IPS-20b (cell line): ENCODE results near the gene CACNA1F.

Source experiments
- H3K27ac ChIP-seq: one replicate; pipeline ENCODE4 v1.5.1; 2013; ENCODE audit warnings: low read length
- H3K27me3 ChIP-seq: 2 replicates; pipeline ENCODE4 v1.6.1; 2013; ENCODE audit warnings: mild to moderate bottlenecking, low read length, inconsistent platforms; ENCODE audit not compliant: insufficient read depth
- H3K36me3 ChIP-seq: 2 replicates; pipeline ENCODE4 v1.6.1; 2013; ENCODE audit warnings: low read depth, mild to moderate bottlenecking, inconsistent platforms, low read length, moderate library complexity; ENCODE audit not compliant: insufficient read depth
- H3K4me1 ChIP-seq: 2 replicates; pipeline ENCODE4 v1.6.1; 2013; ENCODE audit warnings: mild to moderate bottlenecking, control low read depth, inconsistent platforms, low read length, moderate library complexity; ENCODE audit not compliant: insufficient read depth
- H3K4me3 ChIP-seq: 2 replicates; pipeline ENCODE4 v1.5.1; 2013; ENCODE audit warnings: mild to moderate bottlenecking, low read length, inconsistent platforms
- H3K9ac ChIP-seq: 2 replicates; pipeline ENCODE4 v1.6.1; 2013; ENCODE audit warnings: low read depth, mild to moderate bottlenecking, inconsistent platforms, low read length, moderate library complexity
- H3K9me3 ChIP-seq: 2 replicates; pipeline ENCODE4 v1.6.1; 2013; ENCODE audit warnings: mild to moderate bottlenecking, low read depth, low read length, inconsistent platforms; ENCODE audit not compliant: insufficient read depth

The CACNA1F gene

DNA sequence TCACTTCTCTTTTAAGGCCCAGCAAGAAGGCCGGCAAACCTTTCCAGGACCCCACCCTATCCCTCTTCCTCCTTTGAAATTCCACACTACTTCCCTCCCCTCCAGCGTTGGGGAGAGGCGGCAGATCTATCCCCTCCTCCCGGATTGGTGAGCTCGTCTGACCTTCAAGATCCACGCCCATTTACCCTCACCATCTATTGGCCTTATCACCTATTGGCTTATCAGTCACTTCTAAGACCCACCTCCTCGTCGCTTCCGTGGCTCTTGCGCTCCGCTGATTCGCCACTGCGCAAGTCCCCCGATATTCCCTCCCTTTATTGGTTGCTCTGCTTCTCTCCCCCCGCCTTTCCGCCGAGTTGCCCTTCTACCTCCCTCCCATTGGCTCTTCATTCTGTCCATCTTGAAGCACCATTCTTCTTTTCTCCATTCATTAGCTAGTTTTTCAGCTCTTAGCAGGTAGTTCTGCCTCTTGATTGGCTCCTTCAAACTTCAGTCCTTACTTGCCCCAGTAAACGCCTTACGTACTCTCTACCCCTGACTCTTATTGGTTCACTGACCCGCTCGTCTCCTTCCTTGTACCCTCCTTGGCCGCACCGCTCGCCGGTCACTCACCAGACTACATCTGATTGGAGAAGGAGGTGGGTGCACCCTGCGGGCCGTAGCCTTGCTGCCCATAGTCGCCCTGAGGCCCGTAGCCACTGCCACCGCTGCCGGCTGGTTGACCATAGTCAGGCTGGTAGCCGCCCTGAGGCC is 42.1 kb downstream of the CACNA1F start:
- no peak overlapping the region for H3K27ac ChIP-seq
- no peaks in the 10 kb centered on the region for H3K36me3 ChIP-seq
- peak overlapping the region; percentile 84 for H3K4me3 ChIP-seq
- no peaks in the 10 kb centered on the region; the same call in 1 of the 2 replicates for H3K4me1 ChIP-seq
- H3K9me3 ChIP-seq, result no peaks in the 10 kb centered on the region
- peak overlapping the region; percentile 80; the same call in 1 of the 2 replicates for H3K9ac ChIP-seq
- H3K27me3 ChIP-seq, result no peaks in the 10 kb centered on the region

DNA sequence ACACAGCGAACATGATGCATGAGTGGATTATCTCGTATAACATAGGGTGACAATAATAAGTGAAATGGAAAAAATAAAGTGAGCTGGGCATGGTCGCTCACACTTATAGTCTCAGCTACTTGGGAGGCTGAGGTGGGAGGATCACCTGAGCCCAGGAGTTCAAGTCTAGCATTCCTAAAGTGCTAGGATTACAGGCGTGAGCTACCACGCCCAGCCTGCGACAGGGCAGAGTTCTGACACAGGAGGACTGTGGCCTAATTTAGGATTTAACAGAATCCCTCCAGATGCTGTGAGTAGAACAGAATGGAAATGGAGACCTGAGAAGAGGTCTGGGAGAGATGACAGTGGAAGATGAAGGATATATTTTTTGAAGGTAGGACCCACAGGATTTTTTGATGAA is 43.5 kb downstream of the CACNA1F start:
- Histone ChIP-seq H3K9ac (no peak overlapping the region), H3K27me3 (no peaks in the 10 kb centered on the region), H3K4me1 (no peaks in the 10 kb centered on the region; the same call in 1 of the 2 replicates), H3K4me3 (no peak overlapping the region), H3K36me3 (no peaks in the 10 kb centered on the region), H3K9me3 (no peaks in the 10 kb centered on the region), H3K27ac (no peak overlapping the region)

DNA sequence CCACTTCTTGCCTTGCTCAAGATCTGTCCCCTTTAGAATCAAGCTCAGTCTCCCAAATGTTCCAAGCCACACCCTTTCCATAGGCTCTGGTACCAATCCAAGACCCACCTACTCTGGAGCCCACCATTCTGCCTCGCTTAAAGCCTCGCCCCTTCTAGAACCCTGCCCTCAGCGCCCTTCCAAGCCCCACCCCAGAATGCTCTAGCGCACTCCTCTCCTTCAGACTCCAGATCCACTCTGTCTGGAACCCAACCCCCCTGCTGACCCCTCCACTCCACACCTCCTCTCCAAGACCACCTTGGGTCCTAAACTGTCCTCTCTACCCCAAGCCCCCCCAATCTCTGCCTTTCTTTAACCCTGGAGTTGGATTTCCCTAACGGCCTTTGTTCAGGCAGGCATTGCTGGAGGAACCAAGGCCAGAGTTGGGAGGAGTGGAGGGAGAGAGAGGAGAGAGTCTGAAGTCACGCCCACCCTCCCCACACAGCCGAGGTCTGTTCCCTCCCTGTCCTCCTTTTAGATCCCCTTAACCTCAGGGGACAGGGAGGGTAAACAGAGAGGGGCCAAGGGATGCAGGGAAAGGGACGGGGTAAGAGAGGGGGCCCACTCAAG is 44.6 kb downstream of the CACNA1F start:
- H3K9ac ChIP-seq, result no peak overlapping the region
- H3K27ac ChIP-seq, result no peak overlapping the region
- H3K4me3 ChIP-seq, result no peak overlapping the region
- H3K27me3 ChIP-seq, result no peaks in the 10 kb centered on the region
- no peaks in the 10 kb centered on the region for H3K9me3 ChIP-seq
- no peaks in the 10 kb centered on the region for H3K36me3 ChIP-seq
- no peaks in the 10 kb centered on the region; the same call in 1 of the 2 replicates for H3K4me1 ChIP-seq

DNA sequence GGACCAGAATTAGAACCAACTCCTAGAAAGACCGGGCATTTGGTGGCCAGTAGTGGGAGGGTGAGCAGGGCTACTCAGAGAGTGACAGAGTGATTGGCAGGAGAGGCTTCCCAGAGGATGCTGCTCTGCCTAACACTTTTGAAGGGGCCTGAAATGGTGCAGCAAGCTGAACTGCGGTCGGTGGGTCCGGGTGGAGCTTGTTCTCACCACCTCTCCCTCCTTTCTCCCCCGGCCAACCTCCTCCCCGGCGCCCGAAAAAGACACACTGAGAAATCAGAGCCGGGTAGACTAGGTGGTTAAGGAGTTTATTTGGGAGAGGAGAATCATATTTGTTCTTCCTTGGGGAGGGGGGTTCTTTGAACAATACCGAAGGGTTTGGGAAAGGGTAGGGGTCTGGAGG is 45.6 kb downstream of the CACNA1F start:
- Histone ChIP-seq H3K4me1 (no peaks in the 10 kb centered on the region; the same call in 1 of the 2 replicates), H3K9me3 (no peaks in the 10 kb centered on the region), H3K4me3 (peak overlapping the region; percentile 61; the same call in 1 of the 2 replicates), H3K9ac (peak overlapping the region; percentile 27; the same call in 1 of the 2 replicates), H3K27ac (no peak overlapping the region), H3K27me3 (no peaks in the 10 kb centered on the region), H3K36me3 (no peaks in the 10 kb centered on the region)

DNA sequence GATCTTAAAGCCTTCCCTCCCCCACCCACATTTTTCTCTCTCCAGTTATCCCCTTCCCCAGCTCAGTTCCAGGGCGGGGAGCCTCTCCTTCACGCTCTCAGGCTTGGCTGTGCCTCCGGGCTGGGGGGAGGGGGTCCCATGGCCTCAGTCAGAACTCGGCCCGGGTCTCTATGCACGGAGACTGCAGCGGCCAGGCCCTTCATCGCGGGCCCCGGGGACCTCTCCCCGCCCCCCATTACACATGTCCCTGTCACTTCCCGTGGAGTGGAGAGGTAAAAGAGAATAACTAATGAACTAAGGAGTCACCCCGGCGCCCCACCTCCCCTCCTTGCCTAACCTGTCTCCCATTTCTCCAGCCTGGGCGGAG is 46.1 kb downstream of the CACNA1F start:
- no peaks in the 10 kb centered on the region for H3K27me3 ChIP-seq
- no peaks in the 10 kb centered on the region; the same call in 1 of the 2 replicates for H3K4me1 ChIP-seq
- H3K36me3 ChIP-seq, result no peaks in the 10 kb centered on the region
- H3K4me3 ChIP-seq, result peak overlapping the region; percentile 61
- H3K9me3 ChIP-seq, result no peaks in the 10 kb centered on the region
- peak overlapping the region; percentile 27; the same call in 1 of the 2 replicates for H3K9ac ChIP-seq
- H3K27ac ChIP-seq, result no peak overlapping the region

DNA sequence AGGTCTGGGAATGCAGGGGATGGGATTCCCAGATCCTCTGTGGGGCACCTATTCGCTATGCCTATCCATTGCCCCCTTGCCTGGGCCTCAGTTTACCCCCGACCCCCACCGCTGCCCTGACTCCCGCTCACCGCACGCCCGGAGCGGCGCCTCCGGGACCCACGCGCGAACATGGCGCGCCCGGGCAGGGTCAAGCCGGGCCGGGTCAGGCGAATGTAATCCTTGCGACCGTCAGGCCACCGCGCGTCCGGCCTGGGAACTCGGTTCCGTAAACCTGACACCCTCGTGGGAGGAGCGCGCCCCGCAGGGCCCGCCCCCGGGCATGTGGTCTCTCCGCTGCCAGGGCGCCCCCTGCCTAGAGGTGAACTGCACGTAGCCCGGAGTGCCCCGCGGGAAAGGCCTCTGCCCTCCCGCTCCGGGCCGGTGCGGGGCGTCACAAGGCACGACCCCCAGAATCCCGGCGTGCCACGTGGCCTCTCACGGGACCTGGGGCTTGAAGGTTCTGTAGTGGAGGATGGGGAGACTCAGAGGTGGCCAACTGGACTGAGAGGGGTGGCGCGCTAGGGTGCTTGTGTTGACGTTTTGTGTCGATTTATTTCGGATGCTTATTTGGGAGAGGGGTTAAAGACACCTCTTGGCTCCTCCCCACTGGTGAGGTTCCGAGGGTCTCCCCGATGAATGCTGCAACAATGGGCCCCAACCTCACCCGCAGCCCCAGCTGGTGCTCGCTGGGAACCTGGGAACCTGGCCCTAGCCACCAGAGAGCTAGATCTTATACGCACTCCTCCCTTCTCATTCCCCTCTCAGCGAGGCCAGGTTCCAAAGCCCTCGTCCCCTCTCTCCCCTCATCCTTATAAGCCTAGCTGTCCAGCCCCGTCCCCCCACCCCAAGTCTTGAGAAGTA is 46.8 kb downstream of the CACNA1F start, which contains the start of gene PRICKLE3:
Gene PRICKLE3, minus strand, starts transcription at position 249 of the 903 bp plus-strand sequence. Its CDS starts 76 bp downstream, at position 173.
- Histone ChIP-seq H3K9ac (peak within 1 kb of the TSS; percentile 27; the same call in 1 of the 2 replicates), H3K4me3 (peak within 1 kb of the TSS; percentile 62), H3K36me3 (no peaks in the 10 kb centered on the region), H3K4me1 (no peaks in the 10 kb centered on the region; the same call in 1 of the 2 replicates), H3K9me3 (no peaks in the 10 kb centered on the region), H3K27ac (no peak within 1 kb of the TSS), H3K27me3 (no peaks in the 10 kb centered on the region)

DNA sequence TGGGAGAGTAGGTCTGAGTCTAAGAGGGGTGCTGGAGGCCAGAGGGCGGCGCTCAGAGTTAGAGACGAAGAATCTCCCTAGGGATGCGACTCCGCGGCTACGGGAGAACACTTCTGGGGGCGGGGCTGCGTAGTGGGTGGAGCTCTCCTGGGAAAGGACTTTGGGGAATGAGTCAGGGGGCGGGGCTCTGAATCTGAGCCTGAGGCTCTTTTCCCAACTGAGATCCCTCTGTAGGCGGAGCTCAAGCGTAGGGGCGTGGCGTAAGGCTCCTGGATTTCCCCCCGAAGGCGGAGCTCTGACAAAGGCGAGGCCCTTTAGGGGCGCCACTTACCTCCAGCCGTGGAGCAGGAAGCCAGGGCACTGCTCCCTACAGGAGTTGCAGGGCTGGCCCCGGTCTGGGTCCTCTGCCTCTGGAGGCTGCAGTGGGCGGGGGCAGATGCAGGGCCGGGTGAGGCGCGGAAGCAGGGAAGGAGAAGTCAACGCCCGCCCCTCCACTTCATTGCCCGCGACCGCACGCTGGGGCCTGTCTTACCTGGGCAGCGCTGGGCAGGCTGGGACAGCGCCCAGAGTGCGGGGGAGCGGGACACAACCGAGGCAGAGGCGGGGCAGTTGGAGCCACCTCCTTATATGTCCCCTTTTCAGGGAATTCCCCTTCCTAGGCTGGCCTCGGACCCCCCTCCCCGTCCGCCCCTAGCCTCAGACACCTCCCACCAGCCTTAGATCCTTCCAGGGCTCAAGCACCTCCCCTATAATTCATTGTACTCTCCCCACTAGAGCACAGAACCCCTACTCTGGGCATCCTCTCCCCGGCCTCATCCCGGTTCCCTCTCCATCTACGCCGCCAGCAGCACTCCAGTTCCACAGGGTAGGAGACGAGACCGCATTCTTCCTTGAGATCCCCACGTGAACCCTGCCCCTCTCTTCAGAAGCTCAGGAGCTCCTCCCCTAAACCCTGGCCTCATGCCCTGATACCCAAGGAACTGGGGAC is 48.6 kb downstream of the CACNA1F start:
- Histone ChIP-seq H3K27me3 (no peaks in the 10 kb centered on the region), H3K4me3 (peak overlapping the region; percentile 62), H3K27ac (no peak overlapping the region), H3K4me1 (no peaks in the 10 kb centered on the region; the same call in 1 of the 2 replicates), H3K9ac (peak overlapping the region; percentile 51; the same call in 1 of the 2 replicates), H3K36me3 (no peaks in the 10 kb centered on the region; the same call in 1 of the 2 replicates), H3K9me3 (no peaks in the 10 kb centered on the region)

DNA sequence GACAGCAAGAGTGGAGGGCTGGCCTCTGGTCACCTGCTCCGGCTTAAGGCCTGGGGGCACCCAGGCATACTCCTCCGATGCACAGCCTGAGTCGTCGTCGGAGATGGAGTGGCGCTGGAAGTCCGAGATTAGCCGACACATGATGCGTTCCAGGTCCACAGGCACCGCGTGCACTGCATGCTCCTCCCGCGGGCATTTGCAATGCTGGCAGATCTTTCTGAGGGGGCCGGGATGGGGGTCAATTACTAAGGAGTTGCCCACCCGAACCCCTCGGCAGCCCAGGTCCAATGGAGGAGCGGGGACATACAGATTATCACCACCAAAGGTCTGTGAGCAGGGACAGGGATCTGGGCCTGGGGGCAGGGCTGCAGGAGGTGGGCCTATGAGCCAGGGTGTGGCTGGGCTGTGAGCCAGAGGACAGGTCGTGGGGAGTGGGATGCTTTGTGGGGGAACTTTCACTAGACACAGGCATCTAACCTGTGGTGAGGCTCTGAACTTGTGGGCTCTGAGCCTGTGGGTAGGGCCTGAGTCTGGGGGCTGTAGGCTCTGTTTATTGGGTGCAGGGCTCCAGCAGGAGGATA is 49.3 kb downstream of the CACNA1F start:
- Histone ChIP-seq H3K4me1 (no peaks in the 10 kb centered on the region; the same call in 1 of the 2 replicates), H3K27ac (no peak overlapping the region), H3K9ac (no peak overlapping the region), H3K9me3 (no peaks in the 10 kb centered on the region), H3K27me3 (no peaks in the 10 kb centered on the region), H3K36me3 (no peaks in the 10 kb centered on the region; the same call in 1 of the 2 replicates), H3K4me3 (peak overlapping the region; percentile 26; the same call in 1 of the 2 replicates)

DNA sequence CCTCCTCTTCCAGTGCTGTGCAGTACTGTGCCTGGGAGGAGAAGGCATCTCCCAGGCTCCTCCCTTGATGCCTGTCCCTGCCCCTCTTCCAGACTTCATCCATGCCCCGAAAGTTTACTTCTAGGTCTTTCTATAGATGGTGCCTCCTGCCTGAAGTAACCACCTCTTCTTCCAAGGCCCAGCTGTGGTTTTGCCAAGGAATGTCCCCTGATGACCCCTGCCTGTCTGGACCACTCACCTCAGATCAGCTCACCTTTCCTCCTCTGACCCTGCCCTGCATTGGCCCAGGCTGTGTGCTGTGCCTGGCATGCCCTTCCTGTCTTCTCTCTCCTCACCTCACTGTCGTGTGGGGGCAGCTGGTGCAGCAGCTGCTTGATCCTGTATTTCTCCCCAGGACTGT is 53.8 kb downstream of the CACNA1F start:
- Histone ChIP-seq H3K36me3 (peaks cover 4% of the 10 kb centered on the region; the same call in 1 of the 2 replicates), H3K9ac (no peak overlapping the region), H3K27me3 (no peaks in the 10 kb centered on the region), H3K9me3 (no peaks in the 10 kb centered on the region), H3K4me3 (no peak overlapping the region), H3K27ac (no peak overlapping the region), H3K4me1 (no peaks in the 10 kb centered on the region)

DNA sequence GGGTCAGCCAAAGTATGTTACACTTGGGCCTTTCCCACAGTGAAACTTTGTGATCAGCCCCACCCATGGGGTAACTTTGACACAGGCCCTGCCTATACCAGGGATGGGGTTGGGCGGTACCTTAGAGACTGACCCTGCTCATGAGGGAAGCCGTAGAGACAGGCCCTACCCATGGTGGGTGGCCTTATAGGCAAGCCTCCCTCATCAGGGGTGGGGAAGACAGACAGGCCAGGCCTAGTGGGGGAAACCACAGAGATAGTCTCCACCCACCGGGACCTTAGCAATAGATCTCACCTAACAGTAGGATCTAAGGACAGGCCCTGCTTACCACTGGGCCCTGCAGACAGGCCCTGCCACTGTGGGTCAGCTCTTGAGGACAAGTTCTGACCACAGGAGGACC is 54.6 kb downstream of the CACNA1F start:
- no peaks in the 10 kb centered on the region for H3K4me1 ChIP-seq

More for the DNA sequence above, 54.6 kb downstream of the CACNA1F start:
- no peak overlapping the region for H3K27ac ChIP-seq
- H3K9ac ChIP-seq, result no peak overlapping the region
- H3K9me3 ChIP-seq, result no peaks in the 10 kb centered on the region
- H3K36me3 ChIP-seq, result peaks cover 4% of the 10 kb centered on the region; the same call in 1 of the 2 replicates
- H3K27me3 ChIP-seq, result no peaks in the 10 kb centered on the region
- H3K4me3 ChIP-seq, result no peak overlapping the region
